Effector CD4-positive, alpha-beta T cell (primary cell): ENCODE data around the gene MAPK14.

Experiments
- DNase-seq: peaks from one replicate; pipeline ENCODE4 v3.0.0-alpha.2; 2020

The MAPK14 gene

DNA sequence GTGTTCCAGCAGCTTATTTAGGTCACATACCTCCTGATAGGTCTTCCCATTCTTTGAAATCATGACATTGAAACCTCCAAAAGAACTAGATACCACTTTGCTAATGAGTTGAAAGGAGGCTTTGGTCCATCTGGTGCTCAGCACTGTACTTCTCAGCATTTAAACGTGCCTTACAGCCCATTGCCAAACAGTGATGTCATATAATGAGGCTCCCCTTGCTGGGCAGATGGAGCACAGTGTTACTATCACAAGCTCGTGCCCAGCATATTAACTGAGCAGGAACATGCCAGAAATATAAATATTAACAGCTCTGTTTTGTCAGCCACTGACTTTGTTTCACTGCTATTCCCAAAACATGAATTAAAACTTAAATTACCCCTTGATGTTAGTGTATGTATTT, 77.2 kb downstream of the MAPK14 start:
- DNase-seq = no peak

- DNase-seq = peak; percentile 19
These were observed 81.5 kb downstream of the MAPK14 start for GRCh38 chr6:36109092-36109491.

GRCh38 chr6:36110050-36110449, 82.4 kb downstream of the MAPK14 start:
- no peak for DNase-seq

GRCh38 chr6:36110863-36111262, 83.3 kb downstream of the MAPK14 start:
- DNase-seq = no peak

DNA sequence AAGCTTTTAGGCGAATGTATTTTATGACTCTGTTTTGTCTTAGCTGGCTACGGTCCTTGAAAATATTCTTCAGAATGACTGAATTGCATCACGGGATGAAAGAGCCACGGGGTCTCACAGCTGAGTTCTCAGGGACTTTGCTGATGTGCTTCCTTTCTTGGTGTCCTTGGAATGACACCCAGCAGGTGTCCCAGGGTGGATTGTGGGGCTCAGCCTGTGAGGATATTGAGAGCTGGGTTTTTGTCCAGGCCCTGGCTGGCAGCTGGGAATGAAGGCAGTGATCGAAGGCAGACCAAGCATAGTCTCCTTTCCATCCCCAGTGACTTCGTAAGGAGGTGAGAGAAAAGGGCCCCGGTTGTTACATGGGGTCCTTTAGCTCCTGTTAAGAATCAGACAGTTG, 83.9 kb downstream of the MAPK14 start:
- DNase-seq = no peak

DNA sequence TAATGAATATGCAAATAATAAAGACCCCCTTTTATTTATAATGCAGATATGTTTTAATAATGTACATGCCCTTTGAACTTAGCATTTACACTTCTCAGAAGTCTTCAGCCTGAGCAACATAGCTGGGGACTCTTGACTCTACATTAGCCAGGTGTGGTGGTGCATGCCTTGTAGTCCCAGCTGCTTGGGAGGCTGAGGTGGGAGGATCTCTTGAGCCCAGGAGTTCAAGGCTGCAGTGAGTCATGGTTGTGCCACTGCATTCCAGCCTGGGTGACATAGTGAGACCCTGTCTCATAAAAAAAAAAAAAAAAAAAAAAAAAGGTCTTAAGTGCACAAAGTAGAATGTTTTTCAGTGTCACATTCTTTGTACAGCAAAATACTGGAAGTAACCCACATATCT, 85.4 kb downstream of the MAPK14 start:
- no peak for DNase-seq

DNA sequence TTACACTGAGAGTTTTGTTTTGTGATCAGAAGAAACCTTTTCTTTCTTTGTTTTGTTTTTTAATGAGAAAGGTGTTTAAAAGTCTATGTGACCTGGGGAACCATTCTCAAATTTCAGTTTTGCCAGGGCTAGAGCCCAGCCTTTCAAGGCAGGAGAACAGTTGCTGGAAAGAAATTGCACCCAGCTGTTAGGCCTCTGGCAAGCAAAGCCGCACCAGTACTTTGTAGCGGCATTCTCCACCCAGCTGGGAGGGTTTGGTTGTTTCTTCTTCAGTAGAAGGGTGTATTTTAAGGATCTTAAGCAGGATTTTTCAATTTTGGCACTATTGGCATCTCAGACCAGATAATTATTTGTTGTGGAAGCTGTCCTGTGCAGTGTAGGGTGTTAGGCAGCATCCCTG, 86.1 kb downstream of the MAPK14 start:
- no peak for DNase-seq

DNA sequence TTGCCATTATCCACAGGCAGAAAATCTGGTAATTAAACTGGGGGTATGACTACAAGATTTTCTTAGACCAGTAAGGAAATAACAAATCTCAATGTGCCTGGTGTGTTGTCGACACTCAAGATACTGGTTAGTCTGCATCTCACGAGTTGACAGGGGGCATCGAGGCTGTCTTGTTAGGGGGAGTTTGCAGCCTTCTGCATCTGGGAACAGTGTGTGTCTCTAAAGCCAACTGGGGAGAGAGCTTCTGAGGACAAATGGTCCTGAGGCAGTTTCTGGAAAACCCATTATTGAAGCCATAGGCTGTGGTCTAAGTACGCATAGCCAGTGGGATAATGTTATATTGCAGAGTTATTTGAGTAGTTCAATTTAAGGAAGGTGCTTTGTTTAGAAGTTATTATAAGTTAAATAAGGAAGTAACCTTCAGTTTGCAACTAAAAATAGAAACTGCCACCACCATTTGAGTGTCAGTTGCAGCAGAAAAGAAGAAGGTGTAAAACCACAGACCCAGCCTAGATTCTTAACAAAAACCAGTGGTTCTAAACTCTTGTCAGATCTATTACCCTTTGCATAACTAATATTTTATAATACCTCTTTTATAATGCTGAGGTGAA, 87.3 kb downstream of the MAPK14 start:
- DNase-seq = no peak

DNA sequence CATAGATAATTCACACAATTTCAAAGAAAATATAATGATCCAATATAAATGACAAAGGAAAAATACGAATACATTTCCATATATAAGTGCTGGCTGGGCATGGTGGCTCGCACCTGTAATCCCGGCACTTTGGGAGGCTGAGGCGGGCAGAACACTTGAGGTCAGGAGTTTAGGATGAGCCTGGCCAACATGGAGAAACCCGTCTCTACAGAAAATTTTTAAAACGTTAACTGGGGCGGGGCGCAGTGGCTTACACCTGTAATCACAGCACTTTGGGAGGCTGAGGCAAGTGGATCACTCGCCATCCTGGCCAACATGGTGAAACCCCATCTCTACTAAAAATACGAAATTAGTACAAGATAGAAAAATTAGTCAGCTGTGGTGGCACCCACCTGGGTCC, 87.8 kb downstream of the MAPK14 start:
- DNase-seq = no peak

GRCh38 chr6:36116066-36116864, 88.7 kb downstream of the MAPK14 start:
- no peak for DNase-seq

DNA sequence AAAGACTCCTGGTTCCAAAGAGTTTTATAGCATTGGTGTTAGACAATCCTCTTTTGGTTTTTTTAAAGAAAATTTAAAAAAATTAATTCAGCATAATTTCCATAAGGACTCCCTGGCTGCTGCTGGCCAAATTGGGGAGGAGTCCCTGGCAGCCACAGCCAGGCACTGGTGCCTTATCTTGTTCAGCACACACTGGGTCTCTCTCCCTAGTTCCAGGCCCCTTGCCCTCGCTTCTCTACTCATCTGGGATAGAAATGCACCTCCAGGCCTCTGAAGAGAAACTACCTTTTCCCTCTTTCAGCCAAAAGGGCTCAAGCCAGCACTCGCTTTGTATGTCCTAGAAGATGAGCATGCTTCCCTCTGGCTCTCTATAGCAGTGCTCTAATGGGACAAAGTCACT, 89.3 kb downstream of the MAPK14 start:
- no peak for DNase-seq

GRCh38 chr6:36117658-36118549, 90.3 kb downstream of the MAPK14 start:
- no peak for DNase-seq

GRCh38 chr6:36118550-36119107, 91.0 kb downstream of the MAPK14 start:
- peak; percentile 64 for DNase-seq

DNA sequence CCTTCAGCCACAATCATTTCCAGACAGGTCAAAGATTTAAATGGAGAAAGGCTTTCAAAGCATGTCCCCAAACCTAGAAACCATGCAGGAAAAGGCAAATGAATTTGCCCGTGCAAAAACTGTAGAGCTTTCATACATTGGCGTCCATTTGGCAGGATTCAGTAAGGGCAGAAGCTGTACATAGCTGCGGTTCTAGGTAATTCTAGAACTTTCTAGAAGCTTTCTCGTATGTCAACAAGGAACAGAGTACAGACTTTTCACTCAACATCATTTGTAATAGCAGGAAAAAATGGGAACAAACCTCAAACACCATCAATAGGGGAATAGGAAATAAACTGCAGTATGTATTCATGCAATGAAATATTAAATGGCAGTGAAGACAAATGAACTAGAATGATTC, 91.6 kb downstream of the MAPK14 start:
- DNase-seq = no peak

DNA sequence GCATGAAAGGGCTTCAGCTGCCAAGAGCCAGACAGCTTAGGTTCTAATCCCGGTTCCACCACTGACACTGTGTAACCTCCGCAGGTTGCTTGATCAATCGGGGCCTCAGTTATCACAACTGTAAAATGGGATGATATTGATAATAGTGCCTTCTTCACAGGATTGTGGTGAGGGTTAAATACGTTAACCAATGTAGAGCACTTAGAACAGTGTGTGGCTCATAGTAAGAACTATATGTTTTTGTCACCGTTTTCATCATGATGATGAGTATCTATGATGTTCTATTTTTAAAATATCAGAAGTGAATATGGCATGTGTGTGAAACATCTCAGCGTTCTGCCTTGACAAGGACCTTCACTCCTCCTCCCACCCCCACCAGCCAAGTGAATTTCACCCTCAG, 92.4 kb downstream of the MAPK14 start:
- no peak for DNase-seq

DNA sequence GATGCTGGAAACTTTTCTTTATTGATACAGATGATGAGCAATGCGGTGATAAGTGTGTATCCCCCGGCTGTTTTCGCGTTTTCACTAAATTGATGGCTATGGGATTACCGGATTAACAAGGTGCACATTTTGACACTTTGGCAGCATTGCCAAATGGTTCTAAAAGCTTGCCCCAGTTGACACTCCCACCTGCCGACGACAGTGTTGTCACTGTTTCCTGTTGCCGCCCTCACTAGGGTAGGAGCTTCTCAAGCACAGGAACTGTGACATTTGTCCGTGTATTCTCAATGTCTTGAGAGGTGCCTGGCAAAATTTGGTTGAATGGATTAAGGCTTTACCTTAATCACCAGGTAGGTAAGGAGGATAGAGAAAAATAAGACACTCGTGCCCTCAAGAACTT, 92.9 kb downstream of the MAPK14 start:
- peak; percentile 71 for DNase-seq

DNA sequence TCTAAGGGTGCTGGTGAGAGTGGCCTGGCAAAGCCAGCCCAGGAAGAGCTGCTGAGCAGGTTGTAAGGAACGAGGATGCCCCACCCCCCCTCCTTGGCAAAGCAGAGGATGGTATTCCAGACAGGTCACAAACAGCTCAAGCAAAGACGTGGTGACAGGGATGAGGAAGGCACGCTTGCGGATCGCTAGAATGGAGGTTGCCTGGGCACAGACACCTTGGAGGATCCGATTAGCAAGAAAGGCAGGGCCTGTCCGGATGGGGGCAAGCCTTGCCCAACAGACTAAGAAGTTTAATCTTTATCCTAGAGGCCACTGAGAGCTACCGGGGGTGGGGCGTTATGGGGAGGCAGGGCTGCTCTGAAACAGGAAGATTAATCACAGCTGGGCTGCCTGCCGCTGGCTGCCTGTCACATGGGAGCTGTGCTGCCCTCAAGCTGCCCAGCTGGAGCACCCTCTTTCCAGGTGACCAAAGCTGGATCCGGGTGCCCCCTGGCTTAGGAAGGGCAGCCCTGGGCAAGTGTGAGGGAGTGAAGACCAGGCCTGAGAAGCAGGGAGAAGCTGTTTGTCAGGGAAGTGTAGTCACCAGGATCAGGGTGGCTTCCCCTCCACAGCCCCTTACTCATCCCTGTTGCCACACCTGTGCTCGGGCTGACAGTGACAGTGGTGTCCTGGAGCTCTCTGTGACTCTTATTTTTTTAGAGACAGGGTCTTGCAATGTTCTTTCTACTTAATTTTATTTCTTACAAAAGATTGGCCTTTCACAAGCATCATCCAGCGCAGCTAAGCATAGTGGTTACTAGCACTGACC, 93.6 kb downstream of the MAPK14 start:
- DNase-seq = peak; percentile 41

DNA sequence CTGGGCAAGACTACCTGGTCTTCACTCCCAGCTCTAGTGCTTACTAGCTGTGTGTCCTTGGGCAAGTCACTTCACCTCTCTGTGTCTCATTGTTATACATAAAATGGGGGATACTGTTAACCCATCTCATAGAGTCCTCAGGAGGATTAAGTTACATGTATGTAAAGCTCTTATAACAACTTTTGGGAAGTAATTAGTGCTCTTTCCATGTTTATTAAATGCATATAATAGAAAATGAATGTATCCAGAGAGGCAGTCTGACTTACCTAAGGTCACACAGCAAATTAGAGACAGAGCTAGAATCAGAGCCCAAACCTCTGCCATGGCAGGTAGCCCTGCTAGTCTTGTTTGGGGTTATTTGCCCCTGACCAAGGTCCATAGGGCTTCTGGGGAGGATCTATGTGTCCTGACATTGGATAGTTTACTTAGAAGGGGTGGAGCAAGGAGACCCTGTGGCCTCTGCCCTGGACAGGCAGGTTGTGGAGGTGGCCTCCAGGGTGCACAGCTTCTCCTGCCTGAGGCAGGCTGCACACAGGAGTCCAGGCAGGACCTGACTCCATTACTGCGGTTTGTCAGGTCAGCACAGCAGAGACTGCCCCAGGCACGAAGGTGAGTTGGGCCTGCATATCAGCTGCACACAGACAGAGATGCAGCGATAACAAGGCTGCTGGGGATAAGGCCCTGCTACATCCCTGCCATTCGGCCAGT, 94.3 kb downstream of the MAPK14 start:
- DNase-seq = no peak

DNA sequence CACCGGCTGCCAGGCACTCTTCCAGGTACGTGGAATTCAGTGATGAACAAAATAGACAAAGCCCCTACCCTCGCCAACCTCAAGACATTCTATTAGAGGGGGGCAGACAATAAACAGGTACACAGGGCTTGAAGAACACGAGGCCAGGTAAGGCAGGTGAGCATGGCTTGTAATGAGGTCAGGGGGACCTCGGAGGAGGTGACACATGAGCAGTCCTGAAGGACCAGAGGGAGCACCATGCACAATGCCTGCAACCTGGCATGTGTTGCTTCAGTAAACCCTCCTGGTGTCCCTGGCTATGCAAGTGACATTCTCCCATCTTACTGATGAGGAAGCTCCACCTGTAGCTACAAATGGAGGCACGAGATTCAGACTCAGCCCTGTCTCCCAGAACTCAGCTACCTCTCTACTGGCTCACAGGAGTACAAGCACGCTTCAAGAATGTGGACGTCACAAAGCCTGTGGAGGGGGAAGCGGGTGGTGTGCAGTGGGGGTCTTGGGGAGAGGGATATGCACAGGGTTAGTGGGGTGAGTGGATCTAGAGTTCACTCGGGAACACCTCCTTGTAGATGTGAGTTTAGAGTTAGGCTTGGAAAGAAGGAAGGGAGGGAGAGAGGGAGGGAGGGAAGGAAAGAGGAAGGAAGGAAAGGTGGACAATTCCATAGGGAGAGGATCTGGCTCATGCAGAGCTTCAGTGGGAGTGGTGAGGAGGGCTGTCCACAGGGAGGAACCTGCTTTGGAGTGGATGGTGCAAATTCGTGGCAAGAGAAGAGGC, 95.1 kb downstream of the MAPK14 start:
- DNase-seq = no peak

DNA sequence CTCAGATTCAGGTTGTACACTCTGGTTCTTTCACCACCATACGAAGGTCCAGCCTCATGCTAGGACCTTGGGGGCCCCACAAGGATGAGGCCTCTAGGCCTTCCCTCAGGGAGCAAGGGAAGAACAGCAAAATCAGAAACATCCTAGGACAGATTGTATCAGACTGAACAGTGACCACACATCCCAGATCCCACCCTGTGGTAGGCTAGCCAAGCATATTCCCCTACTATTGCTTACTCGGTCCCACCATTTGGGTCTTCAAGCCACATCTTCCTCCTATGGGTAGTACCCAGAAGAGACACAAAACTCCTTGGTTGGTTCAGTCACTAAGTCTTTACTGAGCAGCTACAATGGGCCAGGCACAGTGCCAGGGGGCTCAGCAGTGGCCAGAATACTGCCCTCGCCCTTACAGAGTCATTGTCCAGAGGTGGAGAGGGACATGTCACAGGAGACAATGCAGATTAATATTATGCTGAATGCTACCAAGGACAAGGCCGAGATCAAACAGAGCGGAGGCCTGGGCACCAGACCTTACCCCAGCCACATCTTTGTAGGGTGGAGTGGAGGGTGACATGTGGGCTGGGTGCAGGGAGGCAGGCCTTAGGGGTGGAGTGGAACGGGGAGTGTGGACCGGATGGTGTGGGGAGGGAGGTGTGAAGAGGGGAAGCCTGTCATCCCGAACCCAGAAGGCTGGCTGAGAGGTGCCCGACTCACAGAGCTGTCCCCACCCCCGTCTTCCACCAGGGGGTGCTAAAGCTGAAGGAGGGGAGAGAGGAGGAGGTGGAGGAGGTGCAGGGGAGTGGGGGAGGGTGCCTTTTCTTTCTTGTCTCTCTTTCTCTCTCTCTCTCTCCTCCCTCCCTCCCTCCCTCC, 95.9 kb downstream of the MAPK14 start:
- peak; percentile 86 for DNase-seq
